GM23338 (cell line): ENCODE measurements around the gene UBR2. TPM values are rescaled to one million over a fixed set of nuclear protein-coding genes. Genes with fewer than 3 reads are reported as not detected.
"Not testable (repeated sequence)": the region's sequence is repeated elsewhere in the genome, so short reads cannot be mapped to it uniquely, and the experiment has no call there.

ENCODE experiments used
- ATAC-seq: fragments of 200-7000 bp; cut with Tn5 transposase; 3 replicates; pipeline ENCODE4 v1.9.1; 2020
- DNase-seq: peaks from one replicate; pipeline ENCODE4 v3.0.0-alpha.2; 2015; ENCODE audit warnings: low spot score
- H2AFZ ChIP-seq: fragments of 200-600 bp; sonication (generic); 2 replicates; pipeline ENCODE4 v1.8.0; 2016; ENCODE audit warnings: antibody characterized with exemption, mild to moderate bottlenecking, moderate library complexity
- H3F3A ChIP-seq: fragments of 200-600 bp; sonication (generic); replicated peaks from 2 replicates; pipeline ENCODE4 v1.8.0; 2017; ENCODE audit warnings: antibody characterized with exemption, mixed run types, low read depth
- H3K27ac ChIP-seq: fragments of 200-600 bp; sonication (generic); 2 replicates; pipeline ENCODE4 v1.6.1; 2016; ENCODE audit warnings: low read depth
- H3K27me3 ChIP-seq: fragments of 200-600 bp; sonication (generic); 2 replicates; pipeline ENCODE4 v1.8.0; 2016; ENCODE audit warnings: mild to moderate bottlenecking, mixed run types, moderate library complexity; ENCODE audit not compliant: insufficient read depth
- H3K36me3 ChIP-seq: fragments of 200-600 bp; sonication (generic); 2 replicates; pipeline ENCODE4 v1.8.0; 2016; ENCODE audit warnings: mild to moderate bottlenecking; ENCODE audit not compliant: insufficient read depth
- H3K4me1 ChIP-seq: fragments of 200-600 bp; sonication (generic); 2 replicates; pipeline ENCODE4 v1.8.0; 2016; ENCODE audit warnings: mild to moderate bottlenecking, moderate library complexity; ENCODE audit not compliant: insufficient read depth
- H3K4me2 ChIP-seq: fragments of 200-600 bp; sonication (generic); 2 replicates; pipeline ENCODE4 v1.7.1; 2017; ENCODE audit warnings: mixed run types
- H3K4me3 ChIP-seq: fragments of 200-600 bp; sonication (generic); 2 replicates; pipeline ENCODE4 v1.6.1; 2016; ENCODE audit warnings: mixed run types
- H3K79me2 ChIP-seq: fragments of 200-600 bp; sonication (generic); replicated peaks from 2 replicates; pipeline ENCODE4 v1.8.0; 2017; ENCODE audit warnings: mild to moderate bottlenecking; ENCODE audit not compliant: insufficient read depth
- H3K9me2 ChIP-seq: fragments of 200-600 bp; sonication (generic); 2 replicates; pipeline ENCODE4 v1.8.0; 2017; ENCODE audit not compliant: insufficient read depth
- H4K20me1 ChIP-seq: fragments of 200-600 bp; sonication (generic); replicated peaks from 2 replicates; pipeline ENCODE4 v1.8.0; 2017; ENCODE audit warnings: mild to moderate bottlenecking; ENCODE audit not compliant: insufficient read depth
- H3K27ac Mint-ChIP-seq: 2 replicates; pipeline ENCODE4 v1.8.0; 2020; ENCODE audit warnings: inconsistent platforms, mild to moderate bottlenecking, moderate library complexity, mixed read lengths
- H3K27me3 Mint-ChIP-seq: 3 replicates; pipeline ENCODE4 v1.8.0; 2022; ENCODE audit warnings: low read depth, mild to moderate bottlenecking, moderate library complexity, mixed read lengths, inconsistent platforms; ENCODE audit not compliant: insufficient read depth, poor library complexity
- H3K36me3 Mint-ChIP-seq: 3 replicates; pipeline ENCODE4 v1.8.0; 2021; ENCODE audit warnings: low read depth, mild to moderate bottlenecking, inconsistent platforms, moderate library complexity, mixed read lengths
- H3K4me1 Mint-ChIP-seq: 3 replicates; pipeline ENCODE4 v1.8.0; 2020; ENCODE audit warnings: mild to moderate bottlenecking, inconsistent platforms, mixed read lengths
- H3K4me3 Mint-ChIP-seq: 3 replicates; pipeline ENCODE4 v1.8.0; 2021; ENCODE audit warnings: moderate library complexity, mild to moderate bottlenecking, inconsistent platforms, mixed read lengths
- H3K9me3 Mint-ChIP-seq: 3 replicates; pipeline ENCODE4 v1.8.0; 2020; ENCODE audit warnings: moderate library complexity, mild to moderate bottlenecking, inconsistent platforms, mixed read lengths
- CREB1 ChIP-seq: fragments of 250-450 bp; sonication (Bioruptor Pico); IDR thresholded peaks from 2 replicates; pipeline ENCODE4 v1.5.0; 2020; ENCODE audit warnings: low read depth, mild to moderate bottlenecking, moderate library complexity
- EZH2 ChIP-seq: fragments of 200-600 bp; sonication (generic); IDR thresholded peaks from one replicate; pipeline ENCODE4 v1.8.0; 2017; ENCODE audit warnings: antibody characterized with exemption, mild to moderate bottlenecking, low read depth; ENCODE audit not compliant: unreplicated experiment
- EZH2phosphoT487 ChIP-seq: fragments of 200-600 bp; sonication (generic); IDR thresholded peaks from one replicate; pipeline ENCODE4 v1.8.1; 2018; ENCODE audit warnings: antibody characterized with exemption; ENCODE audit not compliant: unreplicated experiment
- JUNB ChIP-seq: IDR thresholded peaks from one replicate; pipeline ENCODE4 v1.6.1; 2016; ENCODE audit warnings: antibody characterized with exemption; ENCODE audit not compliant: unreplicated experiment
- POLR2AphosphoS5 ChIP-seq: IDR thresholded peaks from 2 replicates; pipeline ENCODE4 v1.6.1; 2016; ENCODE audit warnings: antibody characterized with exemption, low read depth
- ZNF114 ChIP-seq: fragments of 250-450 bp; sonication (Bioruptor Pico); IDR thresholded peaks from 2 replicates; pipeline ENCODE4 v1.5.0; 2020; ENCODE audit warnings: mild to moderate bottlenecking, moderate library complexity
- ZNF331 ChIP-seq: fragments of 250-450 bp; sonication (Bioruptor Pico); IDR thresholded peaks from 2 replicates; pipeline ENCODE4 v1.5.0; 2020; ENCODE audit warnings: low read depth, mild to moderate bottlenecking, moderate library complexity
- polyA plus RNA-seq: library from polyadenylated mRNA; unstranded; fragments of >200 nt; fragmentation: Nextera tagmentation; extraction: Ambion mirVana; gene quantifications from 2 replicates; pipeline ENCODE4 v1.2.1, GENCODE V29; 2016
- total RNA-seq: library from RNA; depleted of rRNA; stranded (reverse); fragments of >200 nt; shearing (Covaris generic); gene quantifications from 2 replicates; pipeline ENCODE4 v1.2.3, GENCODE V29; 2014
- TF ChIP-seq, protein P1 (sequence below): IDR thresholded peaks from one replicate; pipeline ENCODE4 v1.6.1; 2018; ENCODE audit warnings: antibody characterized with exemption; ENCODE audit not compliant: unreplicated experiment
- TF ChIP-seq, protein P2 (sequence below), 2 experiments: fragments of 200-600 bp in 1 of 2; sonication (generic) in 1 of 2; conservative IDR thresholded peaks; 2 replicates each; pipeline versions ENCODE4 v1.5.1 to v1.6.1; 2016 to 2017; ENCODE audit warnings: antibody characterized with exemption in 2 of 2, low read depth in 2 of 2, mild to moderate bottlenecking in 2 of 2, moderate library complexity in 1 of 2

Gene UBR2
- total and polyA plus RNA-seq, 2 experiments from 2014 or later: 6.7 to 21.2 TPM

DNA sequence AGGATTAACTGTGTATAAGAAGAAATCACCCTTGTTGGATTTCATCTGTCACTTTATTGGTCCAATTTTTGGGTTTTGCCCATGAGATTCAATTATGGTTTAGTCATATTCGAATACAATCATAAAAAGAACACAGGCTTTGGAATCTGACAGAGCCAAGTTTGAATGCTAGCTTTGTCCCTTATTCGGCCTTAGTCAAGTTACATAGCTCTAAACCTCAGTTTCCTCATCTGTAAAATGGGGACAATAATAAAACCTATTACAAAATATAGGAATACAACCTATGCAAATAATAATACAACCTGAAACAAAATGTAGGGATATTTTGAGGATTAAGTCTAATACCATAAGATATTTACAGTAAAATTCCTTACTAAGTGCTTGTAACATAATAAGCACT lies 100.9 kb downstream of the UBR2 start (continued):
- no peak for TF ChIP-seq EZH2
- TF ChIP-seq, protein P1, sequence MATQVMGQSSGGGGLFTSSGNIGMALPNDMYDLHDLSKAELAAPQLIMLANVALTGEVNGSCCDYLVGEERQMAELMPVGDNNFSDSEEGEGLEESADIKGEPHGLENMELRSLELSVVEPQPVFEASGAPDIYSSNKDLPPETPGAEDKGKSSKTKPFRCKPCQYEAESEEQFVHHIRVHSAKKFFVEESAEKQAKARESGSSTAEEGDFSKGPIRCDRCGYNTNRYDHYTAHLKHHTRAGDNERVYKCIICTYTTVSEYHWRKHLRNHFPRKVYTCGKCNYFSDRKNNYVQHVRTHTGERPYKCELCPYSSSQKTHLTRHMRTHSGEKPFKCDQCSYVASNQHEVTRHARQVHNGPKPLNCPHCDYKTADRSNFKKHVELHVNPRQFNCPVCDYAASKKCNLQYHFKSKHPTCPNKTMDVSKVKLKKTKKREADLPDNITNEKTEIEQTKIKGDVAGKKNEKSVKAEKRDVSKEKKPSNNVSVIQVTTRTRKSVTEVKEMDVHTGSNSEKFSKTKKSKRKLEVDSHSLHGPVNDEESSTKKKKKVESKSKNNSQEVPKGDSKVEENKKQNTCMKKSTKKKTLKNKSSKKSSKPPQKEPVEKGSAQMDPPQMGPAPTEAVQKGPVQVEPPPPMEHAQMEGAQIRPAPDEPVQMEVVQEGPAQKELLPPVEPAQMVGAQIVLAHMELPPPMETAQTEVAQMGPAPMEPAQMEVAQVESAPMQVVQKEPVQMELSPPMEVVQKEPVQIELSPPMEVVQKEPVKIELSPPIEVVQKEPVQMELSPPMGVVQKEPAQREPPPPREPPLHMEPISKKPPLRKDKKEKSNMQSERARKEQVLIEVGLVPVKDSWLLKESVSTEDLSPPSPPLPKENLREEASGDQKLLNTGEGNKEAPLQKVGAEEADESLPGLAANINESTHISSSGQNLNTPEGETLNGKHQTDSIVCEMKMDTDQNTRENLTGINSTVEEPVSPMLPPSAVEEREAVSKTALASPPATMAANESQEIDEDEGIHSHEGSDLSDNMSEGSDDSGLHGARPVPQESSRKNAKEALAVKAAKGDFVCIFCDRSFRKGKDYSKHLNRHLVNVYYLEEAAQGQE: no peak
- no peak for TF ChIP-seq ZNF114 (CRISPR knock-in tag)
- no peak for TF ChIP-seq CREB1 (CRISPR knock-in tag)
- TF ChIP-seq, protein P2, sequence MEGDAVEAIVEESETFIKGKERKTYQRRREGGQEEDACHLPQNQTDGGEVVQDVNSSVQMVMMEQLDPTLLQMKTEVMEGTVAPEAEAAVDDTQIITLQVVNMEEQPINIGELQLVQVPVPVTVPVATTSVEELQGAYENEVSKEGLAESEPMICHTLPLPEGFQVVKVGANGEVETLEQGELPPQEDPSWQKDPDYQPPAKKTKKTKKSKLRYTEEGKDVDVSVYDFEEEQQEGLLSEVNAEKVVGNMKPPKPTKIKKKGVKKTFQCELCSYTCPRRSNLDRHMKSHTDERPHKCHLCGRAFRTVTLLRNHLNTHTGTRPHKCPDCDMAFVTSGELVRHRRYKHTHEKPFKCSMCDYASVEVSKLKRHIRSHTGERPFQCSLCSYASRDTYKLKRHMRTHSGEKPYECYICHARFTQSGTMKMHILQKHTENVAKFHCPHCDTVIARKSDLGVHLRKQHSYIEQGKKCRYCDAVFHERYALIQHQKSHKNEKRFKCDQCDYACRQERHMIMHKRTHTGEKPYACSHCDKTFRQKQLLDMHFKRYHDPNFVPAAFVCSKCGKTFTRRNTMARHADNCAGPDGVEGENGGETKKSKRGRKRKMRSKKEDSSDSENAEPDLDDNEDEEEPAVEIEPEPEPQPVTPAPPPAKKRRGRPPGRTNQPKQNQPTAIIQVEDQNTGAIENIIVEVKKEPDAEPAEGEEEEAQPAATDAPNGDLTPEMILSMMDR (conservative IDR thresholded peaks at IDR 0.05; ENCODE audit: low read depth in 2 of 2): no peak
- TF ChIP-seq JUNB: no peak
- TF ChIP-seq POLR2AphosphoS5: no peak
- no peak for TF ChIP-seq ZNF331 (CRISPR knock-in tag)

DNA sequence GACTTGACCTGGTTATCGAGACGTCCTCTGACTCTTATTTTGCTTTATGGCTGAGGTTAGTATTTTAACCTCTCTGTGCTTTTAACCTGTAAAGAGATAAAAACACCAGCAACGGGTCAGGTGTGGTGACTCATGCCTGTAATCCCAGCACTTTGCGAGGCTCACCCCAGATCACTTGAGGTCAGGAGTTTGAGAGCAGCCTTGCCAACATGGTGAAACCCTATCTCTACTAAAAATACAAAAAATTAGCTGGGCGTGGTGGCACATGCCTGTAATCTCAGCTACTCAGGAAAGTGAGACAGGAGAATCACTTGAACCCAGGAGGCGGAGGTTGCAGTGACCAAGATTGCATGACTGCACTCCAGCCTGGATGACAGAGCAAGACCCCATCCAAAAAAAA lies 110.5 kb downstream of the UBR2 start:
- H3K4me1 ChIP-seq, H4K20me1 ChIP-seq, DNase-seq, H3K9me2 ChIP-seq, H3K4me3 ChIP-seq, H3K4me2 ChIP-seq, H3K4me1 Mint-ChIP-seq, H3K27me3 ChIP-seq, H3K4me3 Mint-ChIP-seq, H3K27ac ChIP-seq, H3K79me2 ChIP-seq, H3K9me3 Mint-ChIP-seq, ATAC-seq, H3K27me3 Mint-ChIP-seq, H2AFZ ChIP-seq, H3K27ac Mint-ChIP-seq, H3F3A ChIP-seq: not testable (repeated sequence)
- peaks cover 30% of the 10 kb centered on the region; the same call in 1 of the 2 replicates for H3K36me3 ChIP-seq
- peaks cover 60% of the 10 kb centered on the region for H3K36me3 Mint-ChIP-seq

DNA sequence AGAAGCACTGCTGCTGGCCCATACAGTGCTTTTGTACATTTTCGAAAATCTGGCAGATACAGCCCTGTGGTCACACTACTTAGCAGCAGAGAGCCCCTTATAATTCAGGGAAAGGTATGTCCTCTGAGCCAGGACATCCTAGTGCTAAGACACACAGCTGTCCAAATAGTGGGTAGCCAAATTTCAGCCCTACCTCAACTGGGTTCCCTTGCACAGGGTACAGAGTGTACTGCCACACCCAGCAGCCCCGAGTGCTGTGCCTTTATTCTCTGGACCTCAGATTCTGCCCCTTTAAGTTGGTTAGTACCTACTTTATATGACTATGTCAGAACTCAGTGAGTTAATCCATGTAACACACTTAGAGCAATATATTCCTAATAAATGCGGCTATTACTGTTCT lies 111.0 kb downstream of the UBR2 start:
- Mint-ChIP-seq H3K27ac (no peak overlapping the region), H3K36me3 (peaks cover 61% of the 10 kb centered on the region), H3K27me3 (no peaks in the 10 kb centered on the region), H3K4me3 (no peak overlapping the region), H3K4me1 (no peaks in the 10 kb centered on the region), H3K9me3 (no peaks in the 10 kb centered on the region)
- ATAC-seq: no peak
- Histone ChIP-seq H3K79me2 (no peaks in the 10 kb centered on the region), H3F3A (no peaks in the 10 kb centered on the region), H3K9me2 (no peaks in the 10 kb centered on the region), H3K4me2 (no peak overlapping the region), H3K27me3 (no peaks in the 10 kb centered on the region), H3K36me3 (peaks cover 34% of the 10 kb centered on the region; the same call in 1 of the 2 replicates), H3K4me3 (no peak overlapping the region), H3K4me1 (no peaks in the 10 kb centered on the region), H3K27ac (no peak overlapping the region), H2AFZ (no peak overlapping the region), H4K20me1 (peaks cover 5% of the 10 kb centered on the region)
- no peak for DNase-seq
- TF ChIP-seq, protein P1: no peak
- TF ChIP-seq EZH2phosphoT487: no peak
- TF ChIP-seq, protein P2 (conservative IDR thresholded peaks at IDR 0.05; ENCODE audit: low read depth in 2 of 2): no peak
